Immature natural killer cell (primary cell): ENCODE results near the gene ZNF592. TPM values are rescaled to one million over a fixed set of nuclear protein-coding genes. Genes with fewer than 3 reads are reported as not detected.

Experiments used
- DNase-seq, 3 donors: peaks; one replicate each; pipeline ENCODE4 v3.0.0; 2022; ENCODE audit warnings: mixed read lengths in 1 of 3
- H3K27ac Mint-ChIP-seq, 6 donors: one replicate each; pipeline ENCODE4 v1.8.0; 2020; ENCODE audit warnings: mixed read lengths in 6 of 6, mild to moderate bottlenecking in 5 of 6, inconsistent platforms in 4 of 6, moderate library complexity in 3 of 6
- H3K27me3 Mint-ChIP-seq, 3 donors: one replicate each; pipeline ENCODE4 v1.8.0; 2020 to 2021; ENCODE audit warnings: low read depth in 3 of 3, mild to moderate bottlenecking in 3 of 3, mixed read lengths in 3 of 3, moderate library complexity in 3 of 3, inconsistent platforms in 1 of 3
- H3K36me3 Mint-ChIP-seq, 3 donors: one replicate each; pipeline ENCODE4 v1.8.0; 2020; ENCODE audit warnings: mixed read lengths in 3 of 3, inconsistent platforms in 2 of 3, mild to moderate bottlenecking in 2 of 3
- H3K4me1 Mint-ChIP-seq, 2 donors: one replicate each; pipeline ENCODE4 v1.8.0; 2020; ENCODE audit warnings: inconsistent platforms in 2 of 2, mild to moderate bottlenecking in 2 of 2, mixed read lengths in 2 of 2, moderate library complexity in 1 of 2
- H3K4me3 Mint-ChIP-seq, 5 donors: one replicate each; pipeline ENCODE4 v1.8.0; 2020; ENCODE audit warnings: mild to moderate bottlenecking in 5 of 5, mixed read lengths in 5 of 5, inconsistent platforms in 3 of 5, moderate library complexity in 3 of 5
- H3K9me3 Mint-ChIP-seq, 6 donors: one replicate each; pipeline ENCODE4 v1.8.0; 2020; ENCODE audit warnings: mild to moderate bottlenecking in 6 of 6, mixed read lengths in 6 of 6, inconsistent platforms in 4 of 6, moderate library complexity in 3 of 6
- polyA plus RNA-seq, 3 donors: library from polyadenylated mRNA; unstranded; fragments of 300-500 nt; fragmentation: Illumina TruSeq; gene quantifications; one replicate each; pipeline ENCODE4 v1.2.3, GENCODE V29; 2021

ZNF592 gene
- polyA plus RNA-seq, 3 donors from 2014 or later, result 2.1 to 10.0 (median 2.4) TPM

DNA sequence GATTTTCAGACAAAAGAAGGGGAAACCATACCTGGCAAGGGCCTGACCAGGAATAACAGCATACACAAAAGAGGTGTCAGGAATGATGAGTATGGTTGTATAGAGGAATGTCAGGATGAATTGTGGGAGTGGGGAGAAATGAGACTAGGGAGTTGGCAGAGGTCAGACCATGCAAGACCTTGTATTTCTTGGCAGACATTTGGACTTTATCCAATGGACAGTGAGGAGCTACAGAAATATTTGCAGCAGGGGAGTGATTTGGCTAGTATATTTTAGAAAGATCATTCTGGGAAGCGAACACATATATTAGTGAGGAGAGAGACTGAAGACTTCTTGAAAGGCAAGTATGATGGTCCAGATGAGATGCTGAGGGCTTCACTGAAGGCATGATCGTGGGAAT is 43.4 kb downstream of the ZNF592 start:
- H3K36me3 Mint-ChIP-seq, result peaks cover 6 to 20% (median 17%) of the 10 kb centered on the region in 3 donors
- peak overlapping the region in 4 of 6 donors; percentile 1 to 19 (median 16) for H3K27ac Mint-ChIP-seq
- no peak overlapping the region for H3K4me3 Mint-ChIP-seq
- no peak for DNase-seq
- peaks cover 23 to 48% of the 10 kb centered on the region in 2 donors for H3K4me1 Mint-ChIP-seq
- H3K27me3 Mint-ChIP-seq, result peaks cover 0 to 3% (median 0%) of the 10 kb centered on the region in 3 donors
- no peaks in the 10 kb centered on the region for H3K9me3 Mint-ChIP-seq

DNA sequence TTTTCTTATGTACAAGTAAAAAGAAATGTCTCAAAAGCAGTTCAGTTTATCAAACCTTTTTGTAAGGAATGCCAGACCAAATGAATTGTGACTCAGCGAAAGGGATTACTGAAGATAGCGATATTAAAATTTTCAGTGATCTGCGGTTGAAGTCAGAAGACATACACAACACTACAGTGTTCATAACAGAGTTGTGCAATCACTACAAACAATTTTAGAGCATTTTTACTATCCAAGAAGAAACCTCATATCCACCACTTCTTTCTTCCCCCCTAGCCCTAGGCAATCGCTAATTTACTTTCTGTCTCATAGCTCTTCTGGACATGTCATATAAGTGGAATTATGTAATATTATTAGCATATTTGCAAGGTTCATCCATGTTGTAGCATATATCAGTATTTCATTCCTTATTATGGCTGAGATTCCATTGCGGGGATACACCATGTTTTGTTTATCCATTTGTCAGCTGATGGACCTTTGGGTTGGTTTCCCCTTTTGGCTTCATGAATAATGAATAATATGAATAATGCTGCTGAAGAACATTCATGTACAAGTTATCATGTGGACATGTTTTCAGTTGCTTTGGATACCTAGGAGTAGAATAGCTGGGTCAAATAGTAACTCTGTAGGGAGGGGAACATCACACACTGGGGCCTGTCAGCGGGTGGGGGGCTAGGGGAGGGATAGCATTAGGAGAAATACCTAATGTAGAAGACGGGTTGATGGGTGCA is 45.2 kb downstream of the ZNF592 start:
- peaks cover 6 to 23% (median 17%) of the 10 kb centered on the region in 3 donors for H3K36me3 Mint-ChIP-seq
- H3K9me3 Mint-ChIP-seq, result no peaks in the 10 kb centered on the region
- H3K27me3 Mint-ChIP-seq, result peaks cover 0 to 3% (median 0%) of the 10 kb centered on the region in 3 donors
- H3K4me3 Mint-ChIP-seq, result no peak overlapping the region
- peaks cover 9 to 32% of the 10 kb centered on the region in 2 donors for H3K4me1 Mint-ChIP-seq
- no peak for DNase-seq
- H3K27ac Mint-ChIP-seq, result no peak overlapping the region

DNA sequence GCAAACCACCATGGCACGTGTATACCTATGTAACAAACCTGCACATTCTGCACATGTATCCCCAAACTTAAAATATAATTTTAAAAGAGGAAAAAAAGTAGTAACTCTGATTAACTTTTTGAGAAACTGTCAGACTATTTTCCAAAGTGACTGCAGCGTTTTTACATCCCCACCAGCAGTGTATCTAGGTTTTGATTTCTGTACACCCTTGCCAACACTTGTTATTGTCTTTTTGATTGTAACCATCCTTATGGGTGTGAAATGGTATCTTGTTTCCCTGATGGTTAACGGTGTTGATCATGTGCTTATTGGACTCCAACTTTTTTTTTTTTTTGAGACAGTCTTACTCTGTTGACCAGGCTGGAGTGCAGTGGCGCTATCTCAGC is 45.8 kb downstream of the ZNF592 start:
- Mint-ChIP-seq H3K9me3 (no peaks in the 10 kb centered on the region), H3K36me3 (peaks cover 6 to 23% (median 17%) of the 10 kb centered on the region in 3 donors), H3K27ac (no peak overlapping the region), H3K4me1 (peaks cover 8 to 28% of the 10 kb centered on the region in 2 donors), H3K4me3 (no peak overlapping the region), H3K27me3 (peaks cover 0 to 3% (median 0%) of the 10 kb centered on the region in 3 donors)
- no peak for DNase-seq

DNA sequence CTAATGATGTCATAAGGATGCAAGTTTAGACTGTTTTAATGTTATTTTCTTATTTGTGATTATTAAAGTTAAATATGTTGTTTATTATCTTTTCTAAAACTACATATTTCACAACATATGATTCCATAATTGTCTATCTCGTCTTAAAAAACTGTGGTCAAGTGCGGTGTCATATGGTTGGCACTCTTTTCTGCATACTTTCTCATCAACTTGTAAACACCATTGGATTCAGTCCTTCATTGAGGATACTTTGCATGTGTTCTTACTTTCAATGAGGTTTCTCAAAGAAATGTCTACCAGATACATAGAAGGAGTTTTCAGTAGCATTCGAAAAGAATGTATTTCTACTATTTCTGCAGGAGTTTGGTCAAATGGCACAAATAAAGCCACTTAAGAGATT is 46.8 kb downstream of the ZNF592 start:
- Mint-ChIP-seq H3K36me3 (peaks cover 6 to 24% (median 19%) of the 10 kb centered on the region in 3 donors), H3K4me1 (peaks cover 4 to 20% of the 10 kb centered on the region in 2 donors), H3K27ac (no peak overlapping the region), H3K4me3 (no peak overlapping the region), H3K27me3 (peaks cover 0 to 3% (median 0%) of the 10 kb centered on the region in 3 donors), H3K9me3 (no peaks in the 10 kb centered on the region)
- DNase-seq, result no peak

DNA sequence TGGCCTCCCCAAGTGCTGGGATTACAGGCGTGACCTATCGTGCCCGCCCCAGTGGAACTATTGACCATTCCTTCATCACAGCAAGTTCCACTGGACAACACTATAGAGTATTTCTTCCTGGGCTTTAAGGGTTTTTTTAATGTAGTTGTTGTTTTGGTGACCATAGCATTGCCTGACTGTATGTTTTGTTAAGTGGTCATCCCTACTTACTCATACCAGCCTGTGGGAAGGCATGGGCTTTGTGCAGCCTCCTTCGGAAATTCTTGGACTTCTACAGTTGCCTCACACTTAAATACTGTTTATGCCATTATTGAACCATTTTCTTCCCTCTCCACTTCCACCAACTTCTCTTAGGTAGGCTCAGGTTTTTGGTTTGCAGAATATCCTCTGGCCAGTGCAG is 48.8 kb downstream of the ZNF592 start:
- DNase-seq, result no peak
- H3K4me1 Mint-ChIP-seq, result peaks cover 1 to 6% of the 10 kb centered on the region in 2 donors
- H3K9me3 Mint-ChIP-seq, result no peaks in the 10 kb centered on the region
- peaks cover 3 to 24% (median 18%) of the 10 kb centered on the region in 3 donors for H3K36me3 Mint-ChIP-seq
- peaks cover 0 to 2% (median 0%) of the 10 kb centered on the region in 3 donors for H3K27me3 Mint-ChIP-seq
- peak overlapping the region in 1 of 6 donors; percentile 13 for H3K27ac Mint-ChIP-seq
- no peak overlapping the region for H3K4me3 Mint-ChIP-seq

DNA sequence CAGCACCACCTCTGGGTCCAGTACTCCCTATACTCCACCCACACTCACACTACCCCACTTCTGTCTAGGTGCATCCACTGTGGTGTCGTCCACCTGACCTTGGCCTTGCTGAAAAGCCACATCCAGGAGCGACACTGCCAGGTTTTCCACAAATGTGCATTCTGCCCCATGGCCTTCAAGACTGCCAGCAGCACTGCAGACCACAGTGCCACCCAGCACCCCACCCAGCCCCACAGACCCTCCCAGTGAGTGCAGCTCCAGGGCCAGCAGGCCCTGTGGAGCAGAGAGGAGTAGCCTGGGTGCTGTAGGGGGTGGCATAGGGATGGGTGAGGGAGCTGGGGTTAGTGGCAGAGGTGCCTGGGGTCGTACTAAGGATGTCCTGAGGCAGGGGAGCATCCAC is 49.4 kb downstream of the ZNF592 start:
- H3K9me3 Mint-ChIP-seq, result no peaks in the 10 kb centered on the region
- H3K36me3 Mint-ChIP-seq, result peaks cover 0 to 25% (median 20%) of the 10 kb centered on the region in 3 donors
- H3K4me1 Mint-ChIP-seq, result peaks cover 1 to 6% of the 10 kb centered on the region in 2 donors
- no peak for DNase-seq
- H3K27me3 Mint-ChIP-seq, result peaks cover 0 to 2% (median 0%) of the 10 kb centered on the region in 3 donors
- H3K27ac Mint-ChIP-seq, result peak overlapping the region in 1 of 6 donors; percentile 58
- no peak overlapping the region for H3K4me3 Mint-ChIP-seq

DNA sequence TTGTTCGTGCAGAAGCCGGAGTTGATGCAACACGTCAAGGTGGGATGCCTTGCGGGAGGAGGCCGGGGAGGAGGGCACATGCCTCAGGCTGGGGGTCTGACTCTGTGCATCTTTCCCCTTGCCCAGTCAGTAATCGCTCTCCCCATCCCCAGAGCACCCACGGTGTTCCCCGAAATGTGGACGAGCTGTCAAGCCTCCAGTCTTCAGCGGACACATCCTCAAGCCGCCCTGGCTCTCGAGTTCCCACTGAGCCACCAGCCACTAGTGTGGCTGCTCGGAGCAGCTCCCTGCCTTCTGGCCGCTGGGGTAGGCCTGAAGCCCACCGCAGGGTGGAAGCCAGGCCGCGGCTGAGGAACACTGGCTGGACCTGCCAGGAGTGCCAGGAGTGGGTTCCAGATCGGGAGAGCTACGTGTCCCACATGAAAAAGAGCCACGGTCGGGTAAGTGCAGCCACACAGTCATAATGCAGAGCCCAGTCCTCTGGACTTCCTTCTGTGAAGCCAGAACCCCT is 50.1 kb downstream of the ZNF592 start:
- H3K4me3 Mint-ChIP-seq, result no peak overlapping the region
- H3K4me1 Mint-ChIP-seq, result peaks cover 1 to 6% of the 10 kb centered on the region in 2 donors
- no peak for DNase-seq
- H3K27me3 Mint-ChIP-seq, result peaks cover 0 to 2% (median 0%) of the 10 kb centered on the region in 3 donors
- H3K36me3 Mint-ChIP-seq, result peaks cover under 1 to 25% (median 21%) of the 10 kb centered on the region in 3 donors
- no peaks in the 10 kb centered on the region for H3K9me3 Mint-ChIP-seq
- H3K27ac Mint-ChIP-seq, result no peak overlapping the region

DNA sequence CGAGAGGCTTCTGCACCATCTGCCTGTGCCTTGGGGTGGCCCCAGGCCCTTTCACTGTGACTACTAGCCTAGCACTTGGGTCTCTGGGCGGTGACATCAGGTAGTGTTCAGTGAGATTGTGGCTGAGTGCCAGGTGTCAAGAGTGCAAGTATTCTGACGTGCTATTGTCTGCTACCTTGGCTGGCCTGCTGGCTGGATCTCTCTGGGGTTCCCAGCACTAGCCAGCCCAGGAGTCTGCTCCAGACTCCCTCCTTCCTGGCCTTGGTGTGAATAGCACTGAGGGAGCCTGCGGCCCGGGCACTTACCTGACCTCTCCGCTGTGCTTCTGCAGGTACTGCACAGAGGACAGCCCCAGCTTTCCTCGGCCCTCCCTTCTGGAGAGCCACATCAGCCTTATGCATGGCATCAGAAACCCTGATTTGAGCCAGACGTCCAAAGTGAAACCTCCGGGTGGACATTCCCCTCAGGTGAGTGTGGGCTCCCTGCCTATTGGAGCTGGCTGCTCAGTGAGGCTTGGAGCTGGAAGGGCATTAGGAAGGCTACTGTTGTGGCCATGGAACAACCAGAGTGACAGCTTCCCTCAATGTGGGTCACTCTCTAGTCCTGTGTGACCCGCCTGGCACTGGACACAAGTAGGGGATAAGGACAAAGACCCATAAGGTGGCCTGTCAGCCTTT is 51.3 kb downstream of the ZNF592 start:
- Mint-ChIP-seq H3K4me1 (peaks cover 0 to 6% of the 10 kb centered on the region in 2 donors), H3K36me3 (peaks cover 3 to 24% (median 21%) of the 10 kb centered on the region in 3 donors)
- DNase-seq, result no peak

DNA sequence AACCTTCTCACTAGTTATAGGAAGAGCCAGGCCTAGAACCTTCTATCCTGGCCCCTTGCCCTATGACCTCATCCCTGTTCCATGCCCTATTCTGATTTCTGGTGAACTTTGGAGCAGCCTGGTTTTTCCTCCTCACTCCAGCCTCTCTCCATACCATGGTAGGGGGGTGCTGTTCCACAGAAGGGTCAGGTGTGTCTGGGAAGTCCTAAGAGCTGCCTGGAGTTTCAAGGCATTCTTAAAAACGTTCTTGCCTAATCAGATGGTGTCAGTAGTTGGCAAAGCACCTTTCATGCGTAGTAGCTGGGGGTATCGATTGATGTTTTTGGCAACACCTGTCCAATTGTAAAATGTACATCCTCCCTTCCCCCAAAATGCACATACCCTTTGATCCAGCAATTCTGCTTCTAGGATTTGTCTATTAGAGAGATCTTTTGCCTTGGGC is 52.0 kb downstream of the ZNF592 start:
- DNase-seq, result no peak
- Mint-ChIP-seq H3K4me3 (no peak overlapping the region), H3K27me3 (peaks cover 0 to 2% (median 0%) of the 10 kb centered on the region in 3 donors), H3K4me1 (peaks cover 0 to 6% of the 10 kb centered on the region in 2 donors), H3K27ac (peak overlapping the region in 2 of 6 donors; percentile 45 to 73), H3K9me3 (no peaks in the 10 kb centered on the region), H3K36me3 (peaks cover 3 to 26% (median 25%) of the 10 kb centered on the region in 3 donors)

More for the DNA sequence above, 51.3 kb downstream of the ZNF592 start:
- no peak overlapping the region for H3K4me3 Mint-ChIP-seq
- peak overlapping the region in 1 of 6 donors; percentile 73 for H3K27ac Mint-ChIP-seq
- peaks cover 0 to 2% (median 0%) of the 10 kb centered on the region in 3 donors for H3K27me3 Mint-ChIP-seq
- no peaks in the 10 kb centered on the region for H3K9me3 Mint-ChIP-seq

DNA sequence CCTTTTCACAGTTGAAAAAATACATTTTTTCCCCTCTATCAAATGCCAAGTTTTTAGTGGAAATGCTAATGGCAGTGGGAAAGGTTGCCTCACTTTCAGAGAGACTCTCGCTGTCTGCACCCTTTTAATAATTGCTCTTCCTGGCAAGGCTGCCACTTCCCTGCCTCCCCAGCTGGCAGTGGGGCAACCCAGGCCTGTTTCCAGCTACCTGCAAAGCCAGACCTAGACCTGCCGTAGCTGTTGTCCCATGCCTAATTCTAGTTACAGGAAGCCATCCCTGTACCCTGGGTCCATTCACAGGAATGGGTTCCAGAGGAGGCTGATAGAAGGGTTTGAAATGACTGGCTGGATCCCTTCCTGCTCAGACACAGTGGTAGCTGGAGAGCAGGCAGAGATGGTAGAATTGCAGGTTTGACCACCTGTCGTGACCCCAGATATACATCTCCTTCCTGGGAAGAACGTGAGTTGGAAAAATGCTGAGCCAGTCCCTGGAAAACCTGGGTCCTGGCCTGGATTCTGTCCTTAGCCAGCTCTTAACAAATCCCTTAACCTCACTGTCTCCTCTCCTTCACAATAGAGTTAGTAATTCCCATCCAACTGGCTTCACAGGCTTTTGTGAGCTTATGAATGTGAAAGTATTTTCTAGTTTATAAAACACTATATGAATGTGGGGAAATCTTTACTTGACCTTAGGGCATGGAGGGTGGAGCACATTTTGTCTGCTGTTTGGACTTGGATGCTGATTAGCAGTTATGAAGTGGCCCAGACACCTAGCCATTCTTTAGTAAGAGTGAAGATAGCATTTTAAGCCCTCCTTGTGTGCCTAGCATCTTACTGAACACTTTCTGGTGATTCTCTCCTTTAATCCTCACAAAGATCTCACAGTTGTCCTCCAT is 55.9 kb downstream of the ZNF592 start:
- Mint-ChIP-seq H3K27ac (peak overlapping the region in 3 of 6 donors; percentile 40 to 63 (median 58)), H3K36me3 (peaks cover 3 to 24% (median 16%) of the 10 kb centered on the region in 3 donors), H3K9me3 (no peaks in the 10 kb centered on the region), H3K4me1 (no peaks in the 10 kb centered on the region), H3K4me3 (no peak overlapping the region), H3K27me3 (no peaks in the 10 kb centered on the region)
- no peak for DNase-seq

DNA sequence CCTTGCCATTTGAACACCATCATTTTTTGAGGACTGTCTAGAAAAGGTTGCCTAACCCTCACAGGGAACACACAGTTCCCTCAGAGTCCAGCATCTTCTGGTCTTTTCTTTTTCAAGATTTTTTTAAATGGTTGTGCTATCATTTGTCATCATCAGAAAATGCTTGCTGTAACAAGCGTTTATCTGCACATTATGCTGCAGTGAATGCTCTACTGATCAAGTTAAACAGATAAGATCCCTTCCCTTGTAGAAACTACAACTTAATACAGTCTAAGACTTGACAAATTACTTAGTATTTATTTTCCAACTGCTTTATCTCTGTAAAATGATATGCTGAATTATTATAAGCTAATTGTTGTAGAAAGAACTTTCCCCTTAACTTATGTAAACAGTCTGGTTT is 56.8 kb downstream of the ZNF592 start:
- no peaks in the 10 kb centered on the region for H3K27me3 Mint-ChIP-seq
- H3K27ac Mint-ChIP-seq, result peak overlapping the region in 3 of 6 donors; percentile 1 to 62 (median 21)
- H3K4me1 Mint-ChIP-seq, result no peaks in the 10 kb centered on the region
- no peak for DNase-seq
- no peak overlapping the region for H3K4me3 Mint-ChIP-seq
- H3K36me3 Mint-ChIP-seq, result peaks cover 5 to 21% (median 15%) of the 10 kb centered on the region in 3 donors
- H3K9me3 Mint-ChIP-seq, result no peaks in the 10 kb centered on the region

DNA sequence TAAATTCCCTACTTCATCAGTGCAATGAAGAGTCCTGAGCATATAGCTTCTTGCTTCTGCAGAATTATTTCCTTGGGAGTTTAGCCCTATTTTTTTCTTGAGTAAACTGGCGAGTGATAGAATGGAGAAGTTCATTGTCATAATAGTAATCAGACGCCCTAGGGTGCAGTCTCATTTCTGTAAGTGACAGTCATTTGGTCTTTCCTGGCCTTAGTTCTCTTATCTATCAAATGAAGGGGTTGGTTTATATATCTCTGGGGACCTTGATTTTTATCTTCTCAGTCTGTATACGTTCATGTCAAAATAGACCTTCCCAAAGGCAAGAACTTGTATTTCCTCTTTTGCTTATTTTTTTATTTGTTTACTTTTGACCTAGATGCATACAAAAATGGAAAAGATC is 58.8 kb downstream of the ZNF592 start:
- no peaks in the 10 kb centered on the region for H3K9me3 Mint-ChIP-seq
- H3K36me3 Mint-ChIP-seq, result peaks cover 8 to 15% (median 8%) of the 10 kb centered on the region in 3 donors
- H3K27me3 Mint-ChIP-seq, result peaks cover 0 to 2% (median 0%) of the 10 kb centered on the region in 3 donors
- H3K4me1 Mint-ChIP-seq, result no peaks in the 10 kb centered on the region
- H3K27ac Mint-ChIP-seq, result peak overlapping the region in 4 of 6 donors; percentile 30 to 70 (median 42)
- DNase-seq, result no peak
- H3K4me3 Mint-ChIP-seq, result no peak overlapping the region
